ENCODE data around the gene KCNIP4. TPM values are rescaled to one million over a fixed set of nuclear protein-coding genes. Genes with fewer than 3 reads are reported as not detected.

KCNIP4 gene
- total and polyA plus RNA-seq, 7 donors = 0.03 TPM; not detected in 6

DNA sequence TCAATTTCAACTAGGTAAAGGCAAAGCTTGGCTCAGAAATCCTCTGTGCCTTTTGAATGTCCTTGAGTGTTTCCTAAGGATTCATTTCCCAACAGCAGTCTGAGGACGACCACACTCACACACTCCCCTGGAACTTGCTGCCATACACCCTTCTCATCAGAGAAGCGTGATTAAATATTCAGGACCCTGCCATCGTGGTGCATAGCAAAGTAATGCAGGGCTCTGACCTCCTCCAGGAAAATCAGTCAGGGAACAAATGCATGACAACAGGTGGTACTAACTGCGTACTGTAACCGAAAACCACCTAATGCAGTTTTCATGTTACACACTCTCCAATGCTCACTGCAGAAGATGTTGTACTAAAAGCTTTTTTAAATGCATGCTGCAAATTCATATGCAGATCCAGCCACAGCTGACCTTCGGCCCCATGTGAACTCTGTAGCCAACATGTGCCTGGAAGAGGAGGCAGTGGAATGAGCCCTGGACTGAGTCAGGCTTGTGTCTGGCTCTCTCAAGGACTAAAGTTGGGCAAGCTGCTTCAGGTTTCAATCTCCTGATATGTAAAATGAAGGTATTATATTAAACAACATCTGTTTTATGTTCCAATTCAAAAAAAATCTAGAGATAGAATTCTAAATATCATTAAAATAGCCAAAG is 238.3 kb downstream of the KCNIP4 start:
- ATAC-seq (no peak), DNase-seq (no peak)
- no peaks in the 10 kb centered on the region for H3K36me3 ChIP-seq (ENCODE audit: insufficient read depth in 1 of 2, low read depth in 1 of 2)
- H3K9me3 ChIP-seq = no peaks in the 10 kb centered on the region
- H3K4me3 ChIP-seq = no peak overlapping the region
- no peaks in the 10 kb centered on the region for H3K4me1 ChIP-seq
- WGBS, 3 donors = 22 to 29% (median 26%) methylated on average over 6 of the region's 6 CpGs
- TF ChIP-seq, protein P1, sequence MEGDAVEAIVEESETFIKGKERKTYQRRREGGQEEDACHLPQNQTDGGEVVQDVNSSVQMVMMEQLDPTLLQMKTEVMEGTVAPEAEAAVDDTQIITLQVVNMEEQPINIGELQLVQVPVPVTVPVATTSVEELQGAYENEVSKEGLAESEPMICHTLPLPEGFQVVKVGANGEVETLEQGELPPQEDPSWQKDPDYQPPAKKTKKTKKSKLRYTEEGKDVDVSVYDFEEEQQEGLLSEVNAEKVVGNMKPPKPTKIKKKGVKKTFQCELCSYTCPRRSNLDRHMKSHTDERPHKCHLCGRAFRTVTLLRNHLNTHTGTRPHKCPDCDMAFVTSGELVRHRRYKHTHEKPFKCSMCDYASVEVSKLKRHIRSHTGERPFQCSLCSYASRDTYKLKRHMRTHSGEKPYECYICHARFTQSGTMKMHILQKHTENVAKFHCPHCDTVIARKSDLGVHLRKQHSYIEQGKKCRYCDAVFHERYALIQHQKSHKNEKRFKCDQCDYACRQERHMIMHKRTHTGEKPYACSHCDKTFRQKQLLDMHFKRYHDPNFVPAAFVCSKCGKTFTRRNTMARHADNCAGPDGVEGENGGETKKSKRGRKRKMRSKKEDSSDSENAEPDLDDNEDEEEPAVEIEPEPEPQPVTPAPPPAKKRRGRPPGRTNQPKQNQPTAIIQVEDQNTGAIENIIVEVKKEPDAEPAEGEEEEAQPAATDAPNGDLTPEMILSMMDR (IDR thresholded peaks at IDR 0.05) = no peak
- no peaks in the 10 kb centered on the region for H3K27me3 ChIP-seq (ENCODE audit: insufficient read depth in 3 of 3, low read length in 2 of 3)
- H3K27ac ChIP-seq = no peak overlapping the region
- intact Hi-C loops (cut with DNase I) = no loop called here

DNA sequence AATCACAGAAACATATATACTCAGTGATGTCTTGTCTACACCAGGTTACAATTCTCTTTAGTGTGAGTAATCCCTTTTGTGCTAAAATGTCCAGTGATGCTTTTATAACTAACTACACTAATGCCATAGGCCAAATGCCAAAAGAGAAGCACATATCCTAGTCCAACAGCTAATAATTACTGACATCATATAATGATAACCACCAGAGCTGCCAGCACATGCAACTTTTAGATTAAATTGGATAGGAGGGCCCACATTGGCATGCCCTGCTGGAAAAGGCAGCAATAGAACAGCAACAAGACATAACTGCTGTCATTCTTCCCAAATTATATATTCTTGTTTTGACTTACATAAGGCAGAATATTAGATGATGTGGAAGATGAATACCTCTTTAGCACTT is 238.8 kb downstream of the KCNIP4 start:
- no peak overlapping the region for H3K4me3 ChIP-seq
- H3K27ac ChIP-seq = no peak overlapping the region
- H3K27me3 ChIP-seq (ENCODE audit: insufficient read depth in 3 of 3, low read length in 2 of 3) = no peaks in the 10 kb centered on the region
- H3K36me3 ChIP-seq (ENCODE audit: insufficient read depth in 1 of 2, low read depth in 1 of 2) = no peaks in the 10 kb centered on the region
- ATAC-seq = no peak
- intact Hi-C loops (cut with DNase I) = no loop called here
- H3K9me3 ChIP-seq = no peaks in the 10 kb centered on the region
- H3K4me1 ChIP-seq = no peaks in the 10 kb centered on the region
- no peak for DNase-seq
- TF ChIP-seq, protein P1 (IDR thresholded peaks at IDR 0.05) = no peak

DNA sequence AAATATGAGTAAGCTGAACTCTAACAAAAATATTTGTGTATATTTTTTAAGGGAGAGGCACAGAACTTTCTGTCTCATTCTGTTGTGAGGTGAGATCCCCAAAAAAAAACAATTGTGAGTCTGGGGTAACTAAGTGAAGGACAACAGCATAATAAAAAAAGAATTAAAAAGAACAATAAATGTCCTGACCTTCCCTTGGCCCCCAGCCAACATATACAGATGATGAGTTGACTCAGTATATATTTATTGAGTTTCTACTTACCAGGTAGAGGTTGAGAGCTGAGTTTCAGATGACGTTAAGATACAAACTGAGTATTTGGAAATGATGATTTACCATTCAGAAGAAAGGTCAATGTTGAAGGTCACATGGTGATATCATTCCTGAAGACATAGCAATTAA is 239.5 kb downstream of the KCNIP4 start:
- no peak for DNase-seq
- Histone ChIP-seq H3K27ac (no peak overlapping the region), H3K4me3 (no peak overlapping the region), H3K4me1 (no peaks in the 10 kb centered on the region), H3K36me3 (ENCODE audit: insufficient read depth in 1 of 2, low read depth in 1 of 2) (no peaks in the 10 kb centered on the region), H3K27me3 (ENCODE audit: insufficient read depth in 3 of 3, low read length in 2 of 3) (no peaks in the 10 kb centered on the region), H3K9me3 (no peaks in the 10 kb centered on the region)
- no peak for ATAC-seq
- TF ChIP-seq, protein P1 (IDR thresholded peaks at IDR 0.05) = no peak
- 65 to 71% (median 69%) methylated on average over 1 of the region's 1 CpG for WGBS, 3 donors
- intact Hi-C loops (cut with DNase I) = no loop called here

DNA sequence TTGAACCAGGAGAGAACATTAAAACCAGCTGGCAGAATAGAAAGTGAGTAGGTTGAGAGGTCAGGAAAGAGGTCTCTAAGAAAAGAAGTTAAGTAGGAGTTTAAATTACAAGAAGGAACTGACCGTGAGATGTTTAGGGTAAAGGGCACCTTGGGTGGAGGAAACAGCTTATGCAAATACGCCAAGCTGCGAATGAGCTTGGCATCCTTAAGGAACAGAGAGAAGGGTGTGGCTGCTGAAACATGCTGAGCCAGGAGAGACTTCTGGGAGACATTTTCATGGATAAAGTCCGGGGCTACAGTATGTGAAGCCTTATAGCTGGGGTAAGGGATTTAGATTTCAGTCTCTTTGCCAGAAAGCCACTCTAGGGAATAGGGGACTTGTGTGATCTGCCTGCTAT is 249.1 kb downstream of the KCNIP4 start:
- TF ChIP-seq, protein P1 (IDR thresholded peaks at IDR 0.05) = no peak
- WGBS, 3 donors = 17 to 19% (median 19%) methylated on average over 4 of the region's 4 CpGs
- DNase-seq (no peak), ATAC-seq (no peak)
- H3K9me3 ChIP-seq = no peaks in the 10 kb centered on the region
- H3K27me3 ChIP-seq (ENCODE audit: insufficient read depth in 3 of 3, low read length in 2 of 3) = peaks cover 0 to 2% (median 0%) of the 10 kb centered on the region in 3 donors
- H3K27ac ChIP-seq = no peak overlapping the region
- H3K4me1 ChIP-seq = no peaks in the 10 kb centered on the region
- no peak overlapping the region for H3K4me3 ChIP-seq
- intact Hi-C loops (cut with DNase I) = no loop called here
- no peaks in the 10 kb centered on the region for H3K36me3 ChIP-seq (ENCODE audit: insufficient read depth in 1 of 2, low read depth in 1 of 2)

DNA sequence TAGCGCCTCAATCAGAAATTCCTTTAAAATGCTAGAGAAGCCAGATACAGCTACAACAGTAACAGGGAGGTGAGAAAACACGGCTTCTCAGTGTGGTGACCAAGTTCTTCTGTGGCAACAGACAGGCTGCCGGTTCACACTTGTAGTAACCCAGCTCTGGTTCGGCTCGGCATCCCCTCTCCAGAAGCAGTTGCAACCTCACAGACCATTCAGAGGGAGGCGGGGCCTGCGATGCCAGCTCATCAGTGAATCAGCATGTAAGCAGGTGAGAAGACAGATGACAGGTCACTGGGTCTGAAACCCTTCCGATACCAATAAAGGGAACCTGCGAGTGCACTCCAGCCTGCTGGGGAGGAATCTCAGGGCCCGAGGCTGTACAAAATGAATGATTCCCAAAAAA is 251.0 kb downstream of the KCNIP4 start:
- 19 to 27% (median 23%) methylated on average over 10 of the region's 10 CpGs for WGBS, 3 donors
- H3K9me3 ChIP-seq = no peaks in the 10 kb centered on the region
- no peak for DNase-seq
- H3K27me3 ChIP-seq (ENCODE audit: insufficient read depth in 3 of 3, low read length in 2 of 3) = peaks cover 0 to 2% (median 0%) of the 10 kb centered on the region in 3 donors
- TF ChIP-seq, protein P1 (IDR thresholded peaks at IDR 0.05) = no peak
- ATAC-seq = no peak
- no peak overlapping the region for H3K4me3 ChIP-seq
- intact Hi-C loops (cut with DNase I) = no loop called here
- no peaks in the 10 kb centered on the region for H3K36me3 ChIP-seq (ENCODE audit: insufficient read depth in 1 of 2, low read depth in 1 of 2)
- no peak overlapping the region for H3K27ac ChIP-seq
- H3K4me1 ChIP-seq = no peaks in the 10 kb centered on the region

Measured in psoas muscle (tissue), 8 donors.